Measurements from ENCODE around the gene CCBE1.

The CCBE1 gene

DNA sequence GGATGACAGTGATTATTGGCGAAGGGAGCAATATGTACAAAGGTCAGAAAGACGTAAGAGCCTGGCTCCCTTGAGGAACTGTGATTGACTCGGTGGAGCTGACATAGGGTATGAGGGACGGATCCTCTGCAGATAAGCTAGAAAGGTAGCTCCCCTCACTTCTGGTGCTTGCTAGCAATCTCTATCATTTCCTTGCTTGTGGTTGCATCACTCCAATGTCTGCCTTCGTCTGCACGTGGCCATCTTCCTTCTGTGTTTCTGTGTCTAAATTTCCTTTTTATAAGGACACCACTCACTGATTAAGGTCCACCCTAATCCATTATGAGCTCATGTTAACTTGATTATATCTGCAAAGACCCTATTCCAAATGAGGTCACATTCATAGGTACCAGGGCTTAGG is 315.3 kb downstream of the CCBE1 start:
- no peak for DNase-seq
